ENCODE measurements around the gene TMEM202. TPM values are rescaled to one million over a fixed set of nuclear protein-coding genes. Genes with fewer than 3 reads are reported as not detected.
"Not testable (repeated sequence)": the region's sequence is repeated elsewhere in the genome, so short reads cannot be mapped to it uniquely, and the experiment has no call there.

TMEM202 gene
- total and polyA plus RNA-seq, 7 donors = not detected

GRCh38 chr15:72387741-72388140 is 10.4 kb upstream of the TMEM202 start:
- peaks cover 0 to 3% (median 0%) of the 10 kb centered on the region in 4 donors for H3K9me3 ChIP-seq
- peaks cover 0 to 15% (median 0%) of the 10 kb centered on the region in 3 donors for H3K27me3 ChIP-seq
- no peak overlapping the region for H3K4me3 ChIP-seq
- TF ChIP-seq CTCF (IDR thresholded peaks at IDR 0.05) (no peak), EP300 (IDR thresholded peaks at IDR 0.05) (no peak), POLR2A (IDR thresholded peaks at IDR 0.05) (no peak), POLR2AphosphoS5 (IDR thresholded peaks at IDR 0.05) (no peak)
- H3K36me3 ChIP-seq = no peaks in the 10 kb centered on the region
- H3K27ac ChIP-seq = no peak overlapping the region
- H3K4me1 ChIP-seq = no peaks in the 10 kb centered on the region
- DNase-seq = no peak
- intact Hi-C loops (cut with DNase I) = no loop called here

- H3K36me3 ChIP-seq = no peaks in the 10 kb centered on the region
- H3K4me3 ChIP-seq = no peak overlapping the region
- intact Hi-C loops (cut with DNase I) = no loop called here
- no peaks in the 10 kb centered on the region for H3K4me1 ChIP-seq
- WGBS, 2 donors = 19 to 63% methylated on average over 3 of the region's 3 CpGs
- H3K27ac ChIP-seq = no peak overlapping the region
- TF ChIP-seq POLR2AphosphoS5 (IDR thresholded peaks at IDR 0.05) = no peak
- TF ChIP-seq CTCF (IDR thresholded peaks at IDR 0.05) = no peak
- no peak for TF ChIP-seq EP300 (IDR thresholded peaks at IDR 0.05)
- TF ChIP-seq POLR2A (IDR thresholded peaks at IDR 0.05) = no peak
- H3K27me3 ChIP-seq = peaks cover 0 to 7% (median 0%) of the 10 kb centered on the region in 3 donors
- H3K9me3 ChIP-seq = peaks cover 0 to 1% (median 0%) of the 10 kb centered on the region in 4 donors
- DNase-seq = no peak
Measured at GRCh38 chr15:72389231-72389630, 8.9 kb upstream of the TMEM202 start.

- DNase-seq; H3K27me3 ChIP-seq; intact Hi-C loops (cut with DNase I); H3K9me3 ChIP-seq; H3K4me3 ChIP-seq; H3K36me3 ChIP-seq; H3K4me1 ChIP-seq; H3K27ac ChIP-seq: not testable (repeated sequence)
- WGBS, 2 donors = 95 to 97% methylated on average over 24 of the region's 24 CpGs
Measured at GRCh38 chr15:72396331-72396730, 1.8 kb upstream of the TMEM202 start.

GRCh38 chr15:72398648-72399047 is 543 bp downstream of the TMEM202 start:
- Histone ChIP-seq H3K4me1 (no peaks in the 10 kb centered on the region), H3K27ac (no peak overlapping the region), H3K9me3 (no peaks in the 10 kb centered on the region), H3K36me3 (no peaks in the 10 kb centered on the region), H3K27me3 (no peaks in the 10 kb centered on the region), H3K4me3 (no peak overlapping the region)
- DNase-seq = no peak
- intact Hi-C loops (cut with DNase I) = no loop called here
- no peak for TF ChIP-seq CTCF (IDR thresholded peaks at IDR 0.05)
- no peak for TF ChIP-seq POLR2AphosphoS5 (IDR thresholded peaks at IDR 0.05)
- no peak for TF ChIP-seq EP300 (IDR thresholded peaks at IDR 0.05)
- no peak for TF ChIP-seq POLR2A (IDR thresholded peaks at IDR 0.05)
- 85 to 93% methylated on average over 7 of the region's 7 CpGs for WGBS, 2 donors

GRCh38 chr15:72402726-72403125 is 4.6 kb downstream of the TMEM202 start:
- Histone ChIP-seq H3K9me3 (no peaks in the 10 kb centered on the region), H3K4me3 (no peak overlapping the region), H3K4me1 (no peaks in the 10 kb centered on the region), H3K27ac (no peak overlapping the region), H3K36me3 (no peaks in the 10 kb centered on the region), H3K27me3 (no peaks in the 10 kb centered on the region)
- no peak for TF ChIP-seq POLR2A (IDR thresholded peaks at IDR 0.05)
- TF ChIP-seq POLR2AphosphoS5 (IDR thresholded peaks at IDR 0.05) = no peak
- TF ChIP-seq EP300 (IDR thresholded peaks at IDR 0.05) = no peak
- TF ChIP-seq CTCF (IDR thresholded peaks at IDR 0.05) = no peak
- WGBS, 2 donors = 79 to 86% methylated on average over 5 of the region's 5 CpGs
- intact Hi-C loops (cut with DNase I) = no loop called here
- DNase-seq = no peak

All from sigmoid colon (tissue), 7 donors.